H9 (cell line): ENCODE results near the gene LENG9. TPM values are rescaled to one million over a fixed set of nuclear protein-coding genes. Genes with fewer than 3 reads are reported as not detected.

Source experiments
- DNase-seq: peaks from one replicate; pipeline ENCODE4 v3.0.0-alpha.2; 2017
- H2AFZ ChIP-seq: one replicate; pipeline ENCODE4 v1.6.1; 2013; ENCODE audit warnings: mild to moderate bottlenecking, low read length, control low read depth, moderate library complexity
- H2AK5ac ChIP-seq: 2 replicates; pipeline ENCODE4 v1.6.1; 2013; ENCODE audit warnings: low read length, control low read depth, mixed read lengths; ENCODE audit not compliant: insufficient read length
- H2BK120ac ChIP-seq: one replicate; pipeline ENCODE4 v1.6.1; 2013; ENCODE audit warnings: low read depth, mild to moderate bottlenecking, low read length, control low read depth, inconsistent platforms; ENCODE audit not compliant: poor library complexity, severe bottlenecking
- H2BK12ac ChIP-seq: 2 replicates; pipeline ENCODE4 v1.6.1; 2013; ENCODE audit warnings: low read length, control low read depth, mixed read lengths, low read depth; ENCODE audit not compliant: insufficient read length
- H2BK15ac ChIP-seq: 2 replicates; pipeline ENCODE4 v1.6.1; 2013; ENCODE audit warnings: low read depth, low read length, control low read depth
- H2BK20ac ChIP-seq: one replicate; pipeline ENCODE4 v1.6.1; 2013; ENCODE audit warnings: low read depth, mild to moderate bottlenecking, low read length, control low read depth, inconsistent platforms; ENCODE audit not compliant: poor library complexity, severe bottlenecking
- H2BK5ac ChIP-seq: 2 replicates; pipeline ENCODE4 v1.6.1; 2013; ENCODE audit warnings: low read length, control low read depth, mixed read lengths; ENCODE audit not compliant: insufficient read length
- H3K14ac ChIP-seq: 2 replicates; pipeline ENCODE4 v1.6.1; 2013; ENCODE audit warnings: low read length, control low read depth; ENCODE audit not compliant: insufficient read depth
- H3K18ac ChIP-seq: 2 replicates; pipeline ENCODE4 v1.6.1; 2013; ENCODE audit warnings: low read depth, mild to moderate bottlenecking, mixed read lengths, low read length, control low read depth; ENCODE audit not compliant: insufficient read length
- H3K23ac ChIP-seq: 2 replicates; pipeline ENCODE4 v1.6.1; 2013; ENCODE audit warnings: low read length, control low read depth, mixed read lengths, low read depth; ENCODE audit not compliant: insufficient read length
- H3K23me2 ChIP-seq: 2 replicates; pipeline ENCODE4 v1.6.1; 2013; ENCODE audit warnings: low read depth, mild to moderate bottlenecking, mixed read lengths, low read length, control low read depth; ENCODE audit not compliant: insufficient read length, poor library complexity, severe bottlenecking
- H3K27ac ChIP-seq: 2 replicates; pipeline ENCODE4 v1.5.1; 2013; ENCODE audit warnings: low read length, control low read depth, mixed read lengths, low read depth; ENCODE audit not compliant: insufficient read length
- H3K27me3 ChIP-seq: 2 replicates; pipeline ENCODE4 v1.6.1; 2013; ENCODE audit warnings: low read length, control low read depth, inconsistent platforms; ENCODE audit not compliant: insufficient read depth
- H3K4ac ChIP-seq: 2 replicates; pipeline ENCODE4 v1.6.1; 2013; ENCODE audit warnings: low read depth, mild to moderate bottlenecking, control low read depth, inconsistent platforms, low read length, moderate library complexity
- H3K4me1 ChIP-seq: 2 replicates; pipeline ENCODE4 v1.6.1; 2013; ENCODE audit warnings: low read length, control low read depth, inconsistent platforms; ENCODE audit not compliant: insufficient read depth
- H3K4me2 ChIP-seq: 2 replicates; pipeline ENCODE4 v1.6.1; 2013; ENCODE audit warnings: low read length, control low read depth, mixed read lengths; ENCODE audit not compliant: insufficient read length, insufficient read depth
- H3K56ac ChIP-seq: 2 replicates; pipeline ENCODE4 v1.6.1; 2013; ENCODE audit warnings: low read depth, mild to moderate bottlenecking, mixed read lengths, low read length, control low read depth; ENCODE audit not compliant: insufficient read length
- H3K79me1 ChIP-seq: 2 replicates; pipeline ENCODE4 v1.6.1; 2013; ENCODE audit warnings: low read depth, mild to moderate bottlenecking, moderate library complexity, low read length, control low read depth, inconsistent platforms; ENCODE audit not compliant: insufficient read depth, poor library complexity, severe bottlenecking
- H3K79me2 ChIP-seq: 2 replicates; pipeline ENCODE4 v1.6.1; 2013; ENCODE audit warnings: low read length, control low read depth, inconsistent platforms; ENCODE audit not compliant: insufficient read depth
- H3K9ac ChIP-seq: 2 replicates; pipeline ENCODE4 v1.6.1; 2013; ENCODE audit warnings: low read length, control low read depth, mixed read lengths; ENCODE audit not compliant: insufficient read length; ENCODE audit errors: extremely low read depth
- H3K9me3 ChIP-seq: one replicate; pipeline ENCODE4 v1.6.1; 2013; ENCODE audit warnings: low read depth, low read length, inconsistent platforms; ENCODE audit not compliant: control insufficient read depth
- H3T11ph ChIP-seq: one replicate; pipeline ENCODE4 v1.6.1; 2013; ENCODE audit warnings: mild to moderate bottlenecking, low read length, control low read depth, inconsistent platforms
- H4K20me1 ChIP-seq: one replicate; pipeline ENCODE4 v1.6.1; 2013; ENCODE audit not compliant: control insufficient read depth, insufficient read length, insufficient read depth
- H4K5ac ChIP-seq: 2 replicates; pipeline ENCODE4 v1.6.1; 2013; ENCODE audit warnings: low read depth, mild to moderate bottlenecking, mixed read lengths, low read length, control low read depth; ENCODE audit not compliant: insufficient read length
- H4K8ac ChIP-seq: replicated peaks from 2 replicates; pipeline ENCODE4 v1.6.1; 2013; ENCODE audit warnings: low read length, control low read depth, mixed read lengths, low read depth; ENCODE audit not compliant: insufficient read length
- H4K91ac ChIP-seq: 2 replicates; pipeline ENCODE4 v1.6.1; 2013; ENCODE audit warnings: low read depth, mild to moderate bottlenecking, moderate library complexity, mixed read lengths, low read length, control low read depth; ENCODE audit not compliant: insufficient read length
- H3K27ac Mint-ChIP-seq, 3 experiments: 2 replicates in 2 of 3; 3 replicates in 1 of 3; pipeline ENCODE4 v1.8.0; 2020 to 2021; ENCODE audit warnings: mixed read lengths in 3 of 3, mild to moderate bottlenecking in 1 of 3, moderate library complexity in 1 of 3
- H3K27me3 Mint-ChIP-seq: 2 replicates; pipeline ENCODE4 v1.8.0; 2021; ENCODE audit warnings: low read depth, mild to moderate bottlenecking, moderate library complexity, mixed read lengths
- H3K36me3 Mint-ChIP-seq, 3 experiments: 2 replicates in 2 of 3; 3 replicates in 1 of 3; pipeline ENCODE4 v1.8.0; 2020 to 2021; ENCODE audit warnings: low read depth in 3 of 3, mixed read lengths in 3 of 3; ENCODE audit not compliant: insufficient read depth in 1 of 3
- H3K4me1 Mint-ChIP-seq, 2 experiments: 2 replicates each; pipeline ENCODE4 v1.8.0; 2020; ENCODE audit warnings: mixed read lengths in 2 of 2
- H3K4me3 Mint-ChIP-seq, 2 experiments: 2 replicates in 1 of 2; 3 replicates in 1 of 2; pipeline ENCODE4 v1.8.0; 2020 to 2021; ENCODE audit warnings: mild to moderate bottlenecking in 2 of 2, mixed read lengths in 2 of 2, moderate library complexity in 1 of 2
- H3K9me3 Mint-ChIP-seq, 2 experiments: 2 replicates in 1 of 2; 3 replicates in 1 of 2; pipeline ENCODE4 v1.8.0; 2020; ENCODE audit warnings: mild to moderate bottlenecking in 2 of 2, mixed read lengths in 2 of 2, moderate library complexity in 1 of 2
- WGBS: extraction: QIAGEN DNeasy Blood & Tissue Kit; methylation state at CpG from one replicate; pipeline ENCODE4 v1.1.7; 2013; ENCODE audit warnings: missing lambda C conversion rate, low lambda C conversion rate, mixed read lengths; ENCODE audit not compliant: insufficient read length; ENCODE audit errors: extremely low coverage; 5-methylcytosine and 5-hydroxymethylcytosine counted together
- total RNA-seq: library from RNA; stranded (reverse); gene quantifications from 2 replicates; pipeline ENCODE4 v1.2.1, GENCODE V29; 2021
- TF ChIP-seq, protein P1 (sequence below): fragments of 200-600 bp; sonication (generic); conservative IDR thresholded peaks from 3 replicates; pipeline ENCODE4 v1.8.0; 2021; ENCODE audit warnings: antibody characterized with exemption, mild to moderate bottlenecking

The LENG9 gene
- total RNA-seq, 1 experiment from 2014 or later = 3.8 TPM

DNA sequence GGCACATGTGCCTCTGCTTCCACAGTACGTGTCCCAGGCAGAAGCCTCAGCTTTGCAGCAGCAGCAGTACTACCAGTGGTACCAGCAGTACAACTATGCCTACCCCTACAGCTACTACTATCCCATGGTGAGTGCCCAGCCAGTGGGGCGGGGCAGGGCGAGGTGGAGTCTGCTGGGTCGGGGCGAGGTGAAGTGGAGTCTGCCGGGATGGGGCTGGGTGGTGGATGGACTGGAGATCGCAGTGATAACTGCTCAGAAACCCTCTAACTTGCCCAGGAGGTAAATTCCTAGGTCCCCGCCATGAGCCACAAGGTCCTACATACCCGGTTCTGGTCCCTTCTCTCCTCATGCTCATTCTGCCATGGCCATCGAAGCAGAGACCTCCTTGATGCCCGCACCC is 11.0 kb downstream of the LENG9 start:
- no peak overlapping the region for H2BK20ac ChIP-seq
- H2AFZ ChIP-seq = no peak overlapping the region
- no peak overlapping the region for H3K23ac ChIP-seq
- Mint-ChIP-seq H3K27me3 (no peaks in the 10 kb centered on the region), H3K4me3 (no peak overlapping the region), H3K9me3 (peaks cover 4 to 10% of the 10 kb centered on the region in 2 experiments; a peak in 2 of 5 replicates), H3K4me1 (peaks cover 16 to 23% of the 10 kb centered on the region in 2 experiments), H3K27ac (no peak overlapping the region), H3K36me3 (peaks cover 44 to 70% (median 67%) of the 10 kb centered on the region in 3 experiments)
- H4K91ac ChIP-seq = no peak overlapping the region
- no peak overlapping the region for H3K18ac ChIP-seq
- H3T11ph ChIP-seq = no peak overlapping the region
- no peak overlapping the region for H3K56ac ChIP-seq
- H3K4me1 ChIP-seq = 0 out of 2 replicates have a peak, but pooled peaks cover 2% of the 10 kb centered on the region
- H2AK5ac ChIP-seq = no peak overlapping the region
- no peak overlapping the region for H2BK12ac ChIP-seq
- no peak overlapping the region for H3K4me2 ChIP-seq
- no peak overlapping the region for H4K8ac ChIP-seq
- no peak overlapping the region for H2BK15ac ChIP-seq
- H3K9me3 ChIP-seq = no peaks in the 10 kb centered on the region
- peaks cover 17% of the 10 kb centered on the region for H3K79me2 ChIP-seq
- peaks cover 9% of the 10 kb centered on the region for H3K23me2 ChIP-seq
- H4K20me1 ChIP-seq = no peaks in the 10 kb centered on the region
- TF ChIP-seq, protein P1, sequence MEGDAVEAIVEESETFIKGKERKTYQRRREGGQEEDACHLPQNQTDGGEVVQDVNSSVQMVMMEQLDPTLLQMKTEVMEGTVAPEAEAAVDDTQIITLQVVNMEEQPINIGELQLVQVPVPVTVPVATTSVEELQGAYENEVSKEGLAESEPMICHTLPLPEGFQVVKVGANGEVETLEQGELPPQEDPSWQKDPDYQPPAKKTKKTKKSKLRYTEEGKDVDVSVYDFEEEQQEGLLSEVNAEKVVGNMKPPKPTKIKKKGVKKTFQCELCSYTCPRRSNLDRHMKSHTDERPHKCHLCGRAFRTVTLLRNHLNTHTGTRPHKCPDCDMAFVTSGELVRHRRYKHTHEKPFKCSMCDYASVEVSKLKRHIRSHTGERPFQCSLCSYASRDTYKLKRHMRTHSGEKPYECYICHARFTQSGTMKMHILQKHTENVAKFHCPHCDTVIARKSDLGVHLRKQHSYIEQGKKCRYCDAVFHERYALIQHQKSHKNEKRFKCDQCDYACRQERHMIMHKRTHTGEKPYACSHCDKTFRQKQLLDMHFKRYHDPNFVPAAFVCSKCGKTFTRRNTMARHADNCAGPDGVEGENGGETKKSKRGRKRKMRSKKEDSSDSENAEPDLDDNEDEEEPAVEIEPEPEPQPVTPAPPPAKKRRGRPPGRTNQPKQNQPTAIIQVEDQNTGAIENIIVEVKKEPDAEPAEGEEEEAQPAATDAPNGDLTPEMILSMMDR = no peak
- H3K4ac ChIP-seq = no peak overlapping the region
- H3K27ac ChIP-seq = no peak overlapping the region
- no peak overlapping the region for H4K5ac ChIP-seq
- peaks cover 10% of the 10 kb centered on the region for H3K79me1 ChIP-seq
- no peaks in the 10 kb centered on the region for H3K27me3 ChIP-seq
- H3K9ac ChIP-seq = no peak overlapping the region
- no peak for DNase-seq
- no CpG with 5 or more reads among the region's 11 CpGs for WGBS
- H2BK5ac ChIP-seq = no peak overlapping the region
- no peak overlapping the region for H2BK120ac ChIP-seq
- H3K14ac ChIP-seq = no peak overlapping the region
